Uterus (tissue), 4 donors: Measurements from ENCODE around the gene C1QTNF1. TPM values are rescaled to one million over a fixed set of nuclear protein-coding genes. Genes with fewer than 3 reads are reported as not detected.
A peak's percentile ranks its signal among the peaks of the same experiment; 100 is the strongest.
"Not testable (repeated sequence)": the region's sequence is repeated elsewhere in the genome, so short reads cannot be mapped to it uniquely, and the experiment has no call there.

Source experiments
- DNase-seq, 2 donors: peaks; one replicate each; pipeline ENCODE4 v3.0.0-alpha.2; 2019 to 2020
- H3K27ac ChIP-seq, 2 donors: fragments of 200-600 bp; sonication (generic); 1 replicate in 1 of 2; 2 replicates in 1 of 2; pipeline ENCODE4 v1.5.1; 2016 to 2018
- H3K27me3 ChIP-seq, 2 donors: fragments of 200-600 bp; sonication (generic); one replicate each; pipeline ENCODE4 v1.5.1; 2018 to 2019; ENCODE audit warnings: control low read depth in 1 of 2
- H3K36me3 ChIP-seq, 2 donors: fragments of 200-600 bp; sonication (generic); one replicate each; pipeline ENCODE4 v1.5.1; 2019; ENCODE audit warnings: control low read depth in 1 of 2
- H3K4me1 ChIP-seq, 2 donors: fragments of 200-600 bp; sonication (generic); one replicate each; pipeline ENCODE4 v1.5.1; 2018 to 2019; ENCODE audit warnings: control low read depth in 1 of 2
- H3K4me3 ChIP-seq, 2 donors: fragments of 200-600 bp; sonication (generic); 1 replicate in 1 of 2; 2 replicates in 1 of 2; pipeline ENCODE4 v1.5.1; 2018 to 2019; ENCODE audit warnings: mild to moderate bottlenecking in 1 of 2
- H3K9me3 ChIP-seq, 2 donors: fragments of 200-600 bp; sonication (generic); one replicate each; pipeline ENCODE4 v1.5.1; 2019; ENCODE audit warnings: control low read depth in 1 of 2
- CTCF ChIP-seq, 4 experiments: fragments of 200-600 bp in 2 of 4; fragments of 450-650 bp in 2 of 4; sonication (generic) in 2 of 4; IDR thresholded peaks; one replicate each; pipeline ENCODE4 v1.5.1; 2016 to 2019; ENCODE audit warnings: antibody characterized with exemption in 4 of 4, mild to moderate bottlenecking in 2 of 4, moderate library complexity in 1 of 4
- POLR2A ChIP-seq, 2 donors: fragments of 450-650 bp; IDR thresholded peaks; one replicate each; pipeline ENCODE4 v1.6.1; 2016; ENCODE audit warnings: antibody characterized with exemption in 2 of 2, mild to moderate bottlenecking in 1 of 2, moderate library complexity in 1 of 2
- intact Hi-C: fragments of 100-400 bp; cut with DNase I; formaldehyde crosslinking; loops from one replicate; pipeline ENCODE4 v1.15.1; 2023; ENCODE audit warnings: low total_unique reads
- total RNA-seq, 4 donors: library from RNA; depleted of rRNA in 3 of 4; stranded (reverse); fragments of >200 nt in 3 of 4; gene quantifications; one replicate each; pipeline versions ENCODE4 v1.1.0 to v1.2.4, GENCODE V29; 2014 to 2023
- donor health status: DM: yes; HTN: yes; CAD: no.

Gene C1QTNF1
- total RNA-seq, 4 donors from 2014 or later = 2.9 to 80.8 (median 39.6) TPM

DNA sequence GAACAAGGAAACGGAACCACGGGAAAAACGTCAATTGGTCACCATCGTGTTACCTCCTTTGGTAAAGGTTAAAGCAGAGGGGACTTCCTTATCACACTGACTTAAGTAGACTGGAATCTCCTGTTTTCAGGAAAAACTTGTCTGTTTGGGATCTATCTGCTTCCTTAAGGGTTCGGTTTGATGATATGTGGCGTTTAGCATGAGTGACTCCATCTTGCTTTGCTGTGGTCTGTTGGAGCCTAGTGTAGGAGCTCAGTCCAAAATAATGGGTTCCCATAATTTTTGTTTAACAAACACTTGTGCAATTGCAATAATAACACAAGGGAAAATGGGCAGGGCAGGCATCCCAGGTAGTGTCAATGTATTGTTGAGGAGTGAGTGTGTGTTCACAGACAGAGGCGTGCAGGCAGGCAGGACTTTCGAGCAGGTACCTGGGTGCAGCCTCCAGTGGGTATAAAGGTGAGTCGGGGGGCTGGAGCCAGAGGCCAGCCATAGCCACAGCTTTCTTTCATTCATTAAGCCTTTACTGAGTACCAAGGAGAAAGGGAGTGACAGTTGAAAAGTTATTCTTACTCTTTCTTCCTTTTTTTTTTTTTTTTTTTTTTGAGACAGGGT, 46.4 kb downstream of the C1QTNF1 start:
- DNase-seq = no peak
- H3K4me3 ChIP-seq = no peak overlapping the region
- TF ChIP-seq POLR2A (IDR thresholded peaks at IDR 0.05) = no peak
- no peak for TF ChIP-seq CTCF (IDR thresholded peaks at IDR 0.05)
- H3K9me3 ChIP-seq = no peaks in the 10 kb centered on the region
- no peaks in the 10 kb centered on the region for H3K27me3 ChIP-seq
- intact Hi-C loops = no loop called here
- H3K27ac ChIP-seq = no peak overlapping the region
- no peaks in the 10 kb centered on the region for H3K4me1 ChIP-seq
- no peaks in the 10 kb centered on the region for H3K36me3 ChIP-seq

GRCh38 chr17:79071161-79071740, 47.3 kb downstream of the C1QTNF1 start:
- Histone ChIP-seq H3K27me3 (no peaks in the 10 kb centered on the region), H3K4me1 (no peaks in the 10 kb centered on the region), H3K9me3 (no peaks in the 10 kb centered on the region), H3K36me3 (no peaks in the 10 kb centered on the region), H3K27ac (no peak overlapping the region), H3K4me3 (no peak overlapping the region)
- TF ChIP-seq POLR2A (IDR thresholded peaks at IDR 0.05) (no peak), CTCF (IDR thresholded peaks at IDR 0.05) (no peak)
- intact Hi-C loops = no loop called here
- no peak for DNase-seq

GRCh38 chr17:79072544-79072943, 48.6 kb downstream of the C1QTNF1 start:
- Histone ChIP-seq H3K36me3 (no peaks in the 10 kb centered on the region), H3K4me1 (no peaks in the 10 kb centered on the region), H3K9me3 (no peaks in the 10 kb centered on the region), H3K27me3 (no peaks in the 10 kb centered on the region), H3K27ac (no peak overlapping the region), H3K4me3 (no peak overlapping the region)
- intact Hi-C loops = no loop called here
- TF ChIP-seq CTCF (IDR thresholded peaks at IDR 0.05) (no peak), POLR2A (IDR thresholded peaks at IDR 0.05) (no peak)
- no peak for DNase-seq

DNA sequence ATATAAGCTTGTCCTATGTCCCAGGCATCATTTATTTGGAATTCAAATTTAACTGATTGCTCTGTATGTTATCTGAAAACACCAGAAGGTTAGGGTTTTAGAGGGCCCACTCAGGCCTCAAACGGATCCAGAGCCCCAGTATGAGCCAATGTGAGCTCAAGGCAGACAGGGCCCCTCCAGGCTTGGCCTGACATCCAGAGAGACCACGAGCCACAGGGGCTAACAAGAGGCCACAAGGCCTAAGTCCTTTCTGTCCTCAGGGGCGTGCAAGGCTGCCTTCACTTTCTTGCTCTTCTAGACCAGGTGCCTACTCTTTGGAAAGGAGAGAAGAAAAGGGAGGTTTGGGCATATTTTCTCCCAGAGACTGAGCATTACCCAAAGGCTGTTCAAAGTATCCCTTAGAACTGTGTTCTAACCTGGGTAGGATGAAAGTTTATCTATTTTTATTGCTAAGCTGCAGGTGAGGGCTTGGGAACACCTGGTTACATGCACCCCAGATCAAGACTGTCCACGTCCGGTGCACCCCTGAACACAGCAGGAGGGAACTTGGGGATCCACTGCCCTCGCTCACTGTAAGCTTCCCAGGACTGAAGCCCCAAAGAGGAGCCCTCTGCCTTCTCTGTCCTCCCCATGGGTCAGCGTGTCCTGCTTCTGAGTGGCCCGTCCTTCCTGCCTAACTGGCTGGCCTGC, 49.2 kb downstream of the C1QTNF1 start:
- no peaks in the 10 kb centered on the region for H3K9me3 ChIP-seq
- intact Hi-C loops = no loop called here
- H3K27ac ChIP-seq = no peak overlapping the region
- no peaks in the 10 kb centered on the region for H3K36me3 ChIP-seq
- H3K4me1 ChIP-seq = no peaks in the 10 kb centered on the region
- no peak for DNase-seq
- H3K27me3 ChIP-seq = no peaks in the 10 kb centered on the region
- no peak overlapping the region for H3K4me3 ChIP-seq
- no peak for TF ChIP-seq POLR2A (IDR thresholded peaks at IDR 0.05)
- no peak for TF ChIP-seq CTCF (IDR thresholded peaks at IDR 0.05)

- H3K27ac ChIP-seq = no peak overlapping the region
- DNase-seq = no peak
- H3K27me3 ChIP-seq = no peaks in the 10 kb centered on the region
- no peaks in the 10 kb centered on the region for H3K4me1 ChIP-seq
- TF ChIP-seq POLR2A (IDR thresholded peaks at IDR 0.05) = no peak
- TF ChIP-seq CTCF (IDR thresholded peaks at IDR 0.05) = no peak
- no peaks in the 10 kb centered on the region for H3K36me3 ChIP-seq
- intact Hi-C loops = no loop called here
- no peaks in the 10 kb centered on the region for H3K9me3 ChIP-seq
- no peak overlapping the region for H3K4me3 ChIP-seq
These were observed 49.7 kb downstream of the C1QTNF1 start for GRCh38 chr17:79073706-79074088.

DNA sequence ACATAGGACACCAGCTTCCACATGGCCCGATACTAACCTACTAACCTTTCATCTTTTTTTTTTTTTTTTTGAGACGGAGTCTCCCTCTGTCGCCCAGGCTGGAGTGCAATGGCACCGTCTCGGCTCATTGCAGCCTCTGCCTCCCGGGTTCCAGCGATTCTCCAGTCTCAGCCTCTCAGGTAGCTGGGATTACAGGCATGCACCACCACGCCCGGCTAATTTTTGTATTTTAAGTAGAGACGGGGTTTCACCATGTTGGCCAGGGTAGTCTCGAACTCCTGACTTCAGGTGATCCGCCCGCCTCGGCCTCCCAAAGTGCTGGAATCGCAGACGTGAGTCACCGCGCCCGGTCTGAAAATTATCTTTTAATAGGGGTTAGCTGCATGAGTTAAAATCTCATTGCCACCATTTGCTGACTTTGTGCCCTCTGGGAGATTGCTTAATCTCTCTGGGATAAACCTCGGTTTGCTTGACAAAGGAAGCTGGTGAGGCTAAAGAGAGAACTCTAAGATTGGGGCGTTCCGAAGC, 50.2 kb downstream of the C1QTNF1 start:
- intact Hi-C loops, H3K4me1 ChIP-seq, H3K9me3 ChIP-seq, DNase-seq, H3K27me3 ChIP-seq, H3K36me3 ChIP-seq: not testable (repeated sequence)
- peak overlapping the region; percentile 49 to 84 for H3K4me3 ChIP-seq
- peak overlapping the region; percentile 73 to 90 for H3K27ac ChIP-seq
